GM21515 (cell line): ENCODE data around the gene TSHZ2.

Experiments used
- ATAC-seq: cut with Tn5 transposase; IDR thresholded peaks from one replicate; pipeline ENCODE4 v1.9.1; 2021; ENCODE audit not compliant: unreplicated experiment

TSHZ2 gene

GRCh38 chr20:52996130-52996529 lies 24.0 kb downstream of the TSHZ2 start:
- no peak for ATAC-seq

DNA sequence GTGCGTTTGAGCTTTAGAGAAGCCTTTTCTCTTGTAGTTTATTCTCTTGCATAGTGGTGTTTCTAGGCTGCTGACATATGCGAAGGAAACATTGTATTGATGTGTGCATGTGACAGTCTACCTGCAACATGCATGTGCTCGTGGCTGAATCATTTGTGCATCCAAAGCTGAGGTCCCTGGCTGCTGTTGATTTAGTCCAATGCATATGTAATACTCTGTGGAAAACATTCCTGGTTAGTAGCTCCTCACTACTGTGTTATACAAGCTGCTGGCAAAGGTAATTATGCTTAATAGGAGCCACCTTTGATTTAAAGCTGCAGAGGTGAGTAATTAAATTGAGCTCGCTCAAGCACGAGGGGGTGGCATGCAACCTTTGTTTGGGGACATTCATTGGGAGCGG lies 24.5 kb downstream of the TSHZ2 start:
- no peak for ATAC-seq

DNA sequence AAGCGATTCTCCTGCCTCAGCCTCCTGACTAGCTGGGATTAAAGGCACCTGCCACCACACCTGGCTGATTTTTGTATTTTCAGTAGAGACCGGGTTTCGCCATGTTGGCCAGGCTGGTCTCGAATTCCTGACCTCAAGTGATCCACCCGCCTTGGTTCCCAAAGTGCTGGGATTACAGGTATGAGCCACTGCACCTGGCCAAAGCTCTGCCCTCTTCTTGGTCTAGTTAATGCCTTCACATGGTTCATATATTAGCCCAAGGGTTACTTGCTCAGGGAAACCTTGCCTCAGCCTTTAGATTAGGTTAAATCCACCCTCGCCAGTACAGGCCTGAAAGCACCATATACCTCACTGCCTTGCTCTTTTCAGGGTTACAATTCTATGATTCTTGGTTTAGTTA lies 26.1 kb downstream of the TSHZ2 start:
- ATAC-seq: no peak

GRCh38 chr20:52999040-52999439 lies 26.9 kb downstream of the TSHZ2 start:
- ATAC-seq: no peak

DNA sequence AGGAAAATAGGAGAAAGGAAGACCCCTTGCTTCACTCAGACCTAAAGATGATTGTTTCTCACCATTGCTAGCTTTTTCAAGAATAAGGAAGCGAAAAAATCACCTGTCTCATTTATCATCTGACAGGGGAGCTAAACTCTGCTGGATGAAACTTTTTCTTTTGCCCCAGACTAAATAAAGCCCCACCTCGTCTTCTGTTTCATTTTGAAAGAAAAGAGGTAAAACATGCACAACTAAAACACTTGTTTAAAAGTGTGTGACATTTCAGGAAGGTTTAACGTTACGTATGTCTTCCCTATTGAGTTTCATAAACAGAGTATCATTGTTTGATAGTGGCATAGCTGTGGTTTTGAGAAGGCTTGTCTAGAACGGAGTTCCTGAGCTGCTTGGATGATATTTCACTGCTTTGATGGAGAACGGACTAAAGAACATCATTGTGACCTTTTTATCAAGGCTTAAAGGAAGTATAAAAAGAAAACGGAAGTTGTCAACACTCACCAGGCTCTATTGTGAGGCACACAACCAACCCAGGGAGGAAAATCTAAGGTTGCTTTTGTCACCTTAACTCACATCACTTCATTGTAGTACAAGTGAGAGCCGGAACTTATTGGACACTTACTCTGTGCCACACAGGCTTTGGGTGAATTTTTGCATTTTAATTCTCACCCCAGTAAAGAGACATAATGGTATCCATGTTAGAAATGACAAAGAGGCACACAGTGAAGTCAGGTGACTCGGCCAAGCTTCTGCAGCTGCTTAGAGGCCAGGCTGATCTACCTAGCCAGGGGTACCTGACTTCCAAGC lies 29.5 kb downstream of the TSHZ2 start:
- peak; percentile 56 for ATAC-seq

DNA sequence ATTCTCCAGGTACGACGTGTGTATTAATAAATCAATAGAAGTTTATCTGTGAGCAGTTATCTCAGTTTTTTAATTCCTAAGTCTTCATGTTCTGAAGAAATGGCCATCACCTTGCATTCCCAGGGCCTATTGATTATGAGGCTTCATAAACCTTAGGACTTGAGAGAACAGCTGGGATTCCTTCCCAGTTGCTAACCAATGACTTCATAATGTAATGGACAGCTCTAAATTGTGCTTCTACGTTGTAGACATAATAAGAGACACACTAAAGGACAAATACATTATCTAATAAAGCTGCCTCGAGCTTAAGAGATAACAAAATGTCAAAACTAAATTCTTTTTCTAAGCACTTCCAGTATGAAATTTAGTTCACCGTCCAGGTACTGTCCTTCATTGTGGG lies 30.6 kb downstream of the TSHZ2 start:
- ATAC-seq: no peak

- ATAC-seq: no peak
Observed at GRCh38 chr20:53003420-53004154, 31.4 kb downstream of the TSHZ2 start.

DNA sequence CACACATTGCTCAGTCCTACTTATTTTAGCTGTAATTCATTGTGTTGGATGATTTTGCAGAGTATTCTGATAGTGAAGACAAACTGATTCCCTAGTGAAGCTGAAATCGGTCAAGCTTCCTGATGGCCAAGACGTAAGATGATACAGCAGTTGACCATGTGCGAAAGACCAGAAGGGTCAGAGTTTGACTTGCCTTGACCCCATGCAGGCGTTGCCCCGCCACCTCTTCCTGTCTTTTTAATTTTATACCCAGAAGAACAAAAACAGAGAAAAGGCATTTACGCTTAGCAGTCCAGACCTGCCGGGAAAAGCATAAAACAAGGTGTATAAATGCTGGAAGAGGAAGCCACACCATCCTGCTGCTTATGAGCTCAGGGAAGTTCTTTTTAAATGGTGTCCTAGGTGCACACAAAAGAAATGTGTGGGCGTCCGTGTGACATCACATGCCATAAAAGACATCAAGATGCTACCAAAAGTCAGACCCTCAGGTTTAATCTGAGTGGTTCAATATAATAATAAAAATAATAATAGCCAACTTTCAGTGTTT lies 32.2 kb downstream of the TSHZ2 start:
- ATAC-seq: no peak

- ATAC-seq: no peak
Observed at GRCh38 chr20:53009979-53010735, 38.0 kb downstream of the TSHZ2 start.

DNA sequence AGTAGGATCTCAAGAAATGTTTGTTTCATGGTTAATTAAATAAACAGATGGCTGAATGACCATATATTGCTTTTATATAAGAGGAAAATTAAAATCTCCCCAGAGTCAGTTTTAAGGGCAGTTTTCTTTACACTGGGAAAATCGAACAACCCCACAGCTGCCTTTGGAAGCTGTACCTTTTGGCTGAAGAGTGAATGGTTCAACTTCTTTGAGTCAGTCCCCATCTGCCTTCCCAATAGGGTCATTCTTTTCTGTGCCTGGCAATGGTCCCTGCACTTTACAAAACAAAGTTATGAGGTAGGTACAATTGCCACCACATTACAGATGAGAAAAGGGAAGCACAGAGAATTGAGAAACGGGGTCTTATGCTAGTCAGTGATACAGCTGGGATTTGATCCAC lies 39.5 kb downstream of the TSHZ2 start:
- no peak for ATAC-seq

DNA sequence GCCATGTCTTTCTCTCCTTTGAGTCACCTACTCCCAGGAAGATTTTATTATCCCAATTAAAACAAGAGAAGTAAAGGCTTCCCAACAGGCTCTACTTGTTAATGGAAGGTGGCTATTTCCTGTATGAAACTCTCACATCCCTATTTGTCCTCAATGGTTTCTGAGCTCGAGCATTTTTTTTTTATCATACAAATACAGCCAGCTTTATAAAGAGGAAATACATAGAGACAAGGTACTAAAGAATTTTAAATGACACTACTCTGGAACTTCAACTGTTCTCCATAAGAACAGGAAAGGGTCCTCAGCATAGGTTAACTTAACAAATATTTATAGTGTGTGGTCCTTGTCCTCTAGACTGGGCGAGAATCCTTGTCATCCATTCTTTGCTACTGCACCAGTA lies 41.0 kb downstream of the TSHZ2 start:
- ATAC-seq: no peak

- no peak for ATAC-seq
Observed at GRCh38 chr20:53013847-53014246, 41.7 kb downstream of the TSHZ2 start.

DNA sequence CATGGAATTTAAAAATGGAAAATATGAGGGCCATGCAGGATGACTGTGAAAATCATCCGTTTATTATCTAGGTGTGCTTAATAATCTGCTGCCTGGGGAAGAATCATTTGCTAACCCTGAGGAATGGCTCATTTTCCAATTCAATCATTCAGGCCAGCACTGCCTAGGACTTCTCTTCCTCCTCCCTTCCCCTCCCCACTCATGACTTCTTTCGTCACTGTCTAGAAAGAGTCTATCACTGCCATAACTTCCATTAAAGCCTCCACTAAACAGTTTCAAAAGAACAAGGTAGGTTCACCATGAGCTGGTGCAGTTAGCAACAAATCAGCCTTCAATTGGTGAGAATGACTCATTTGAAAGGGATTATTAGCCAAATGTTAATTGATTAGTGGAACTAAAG lies 43.9 kb downstream of the TSHZ2 start:
- no peak for ATAC-seq

- ATAC-seq: no peak
Observed at GRCh38 chr20:53016534-53017042, 44.4 kb downstream of the TSHZ2 start.

GRCh38 chr20:53017206-53017605 lies 45.0 kb downstream of the TSHZ2 start:
- ATAC-seq: no peak

- ATAC-seq: no peak
Observed at GRCh38 chr20:53019464-53019863, 47.3 kb downstream of the TSHZ2 start.

- no peak for ATAC-seq
Observed at GRCh38 chr20:53020376-53020775, 48.2 kb downstream of the TSHZ2 start.

DNA sequence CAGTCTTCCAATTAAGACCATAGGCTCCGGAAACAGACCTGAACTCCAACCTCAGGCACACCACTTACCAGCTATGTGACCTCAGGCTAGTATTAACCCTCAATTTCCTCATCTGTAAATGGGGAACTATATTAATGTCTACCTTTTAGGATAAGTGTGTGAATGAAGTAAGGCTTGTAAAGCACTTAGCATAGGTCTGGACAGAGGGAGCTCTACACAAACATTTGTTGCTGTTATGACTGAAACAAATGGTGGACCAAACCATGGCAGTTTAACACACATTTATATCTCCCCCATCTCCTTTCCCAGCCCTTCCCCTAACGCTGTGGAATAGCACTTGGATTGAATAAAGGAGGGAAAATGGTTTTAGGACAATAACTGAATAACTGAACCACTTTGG lies 48.7 kb downstream of the TSHZ2 start:
- no peak for ATAC-seq

DNA sequence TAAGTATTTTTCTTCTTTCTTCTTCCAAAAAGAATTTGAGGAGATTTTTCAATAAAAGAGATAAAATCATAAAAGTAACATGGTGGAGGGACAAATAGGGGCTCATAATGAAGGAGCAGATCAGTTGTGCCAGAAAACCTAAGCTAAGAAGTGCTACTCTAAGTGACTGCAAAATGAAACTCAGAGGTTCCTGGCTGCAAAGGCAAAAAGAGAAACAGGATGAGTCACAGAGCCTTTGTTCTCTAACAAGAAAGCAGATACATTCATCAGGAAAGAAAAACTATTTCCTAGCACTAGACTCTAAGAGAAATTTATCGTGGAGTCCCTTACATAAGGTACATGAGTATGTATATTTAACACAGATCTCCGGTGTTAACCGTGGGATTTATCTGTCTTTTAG lies 49.8 kb downstream of the TSHZ2 start:
- no peak for ATAC-seq

DNA sequence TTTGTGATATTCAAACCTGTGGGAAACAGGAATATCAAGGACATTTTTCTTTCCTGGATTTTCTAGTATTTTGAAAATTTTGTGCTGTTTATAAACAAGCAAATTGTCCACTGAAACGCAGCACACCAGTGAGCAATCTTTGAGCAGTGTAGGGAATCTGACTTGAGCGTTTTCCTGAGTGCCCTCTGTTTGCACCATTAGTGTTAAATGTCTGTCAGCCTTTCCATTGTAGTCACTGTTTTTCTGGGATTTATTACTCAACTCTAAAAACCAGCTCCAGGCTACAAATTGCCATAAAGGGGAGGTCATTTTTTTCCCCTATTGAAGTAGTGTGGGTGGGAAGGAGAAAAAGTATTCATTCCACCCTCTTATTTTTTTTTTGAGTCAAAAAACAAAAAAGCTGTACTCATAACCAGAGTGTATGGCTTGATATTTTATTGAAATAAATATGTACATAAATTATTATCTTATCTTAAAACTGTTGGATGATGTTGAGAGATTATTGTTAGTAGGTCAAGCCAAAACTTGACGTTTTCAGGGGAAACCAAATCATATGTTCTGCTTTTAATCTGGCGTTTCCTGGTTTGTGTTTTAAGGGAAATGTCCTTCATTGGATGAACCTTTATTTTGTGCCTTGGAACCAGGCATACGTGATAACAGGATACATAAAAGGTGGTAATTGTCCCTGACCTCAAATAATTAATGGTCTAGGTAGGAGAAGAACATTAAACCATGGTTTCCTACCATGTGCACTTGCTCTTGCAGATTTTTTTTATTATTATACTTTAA lies 51.8 kb downstream of the TSHZ2 start:
- no peak for ATAC-seq
